HG03342 (cell line): ENCODE results near the gene CEP72.
"Not testable (repeated sequence)": the region's sequence is repeated elsewhere in the genome, so short reads cannot be mapped to it uniquely, and the experiment has no call there.

Source experiments
- ATAC-seq: cut with Tn5 transposase; IDR thresholded peaks from one replicate; pipeline ENCODE4 v1.9.1; 2021; ENCODE audit warnings: mild to moderate bottlenecking, moderate library complexity; ENCODE audit not compliant: unreplicated experiment

Gene CEP72

GRCh38 chr5:680836-681235 lies 68.7 kb downstream of the CEP72 start:
- not testable (repeated sequence) for ATAC-seq

GRCh38 chr5:681317-682191 lies 69.4 kb downstream of the CEP72 start:
- not testable (repeated sequence) for ATAC-seq

GRCh38 chr5:682216-682615 lies 70.1 kb downstream of the CEP72 start:
- ATAC-seq, result not testable (repeated sequence)

GRCh38 chr5:682651-683358 lies 70.7 kb downstream of the CEP72 start:
- not testable (repeated sequence) for ATAC-seq

GRCh38 chr5:683551-684481 lies 71.7 kb downstream of the CEP72 start:
- no peak for ATAC-seq

GRCh38 chr5:684751-685216 lies 72.6 kb downstream of the CEP72 start:
- no peak for ATAC-seq

GRCh38 chr5:685262-686171 lies 73.4 kb downstream of the CEP72 start:
- ATAC-seq, result no peak

GRCh38 chr5:686172-686523 lies 74.0 kb downstream of the CEP72 start:
- not testable (repeated sequence) for ATAC-seq

GRCh38 chr5:686936-687335 lies 74.8 kb downstream of the CEP72 start:
- not testable (repeated sequence) for ATAC-seq

GRCh38 chr5:688348-689010 lies 76.3 kb downstream of the CEP72 start:
- ATAC-seq, result not testable (repeated sequence)

- ATAC-seq, result not testable (repeated sequence)
Observed at GRCh38 chr5:690293-690692, 78.2 kb downstream of the CEP72 start.

GRCh38 chr5:691049-691448 lies 78.9 kb downstream of the CEP72 start:
- ATAC-seq, result not testable (repeated sequence)

- ATAC-seq, result no peak
Observed at GRCh38 chr5:691817-692528, 79.8 kb downstream of the CEP72 start.

- ATAC-seq, result not testable (repeated sequence)
Observed at GRCh38 chr5:692529-693041, 80.4 kb downstream of the CEP72 start.

GRCh38 chr5:693271-694041 lies 81.3 kb downstream of the CEP72 start, which contains the start of gene TPPP:
Gene TPPP, minus strand, starts transcription at chr5:693352. Its CDS starts 15,292 bp downstream, at chr5:678060.
- ATAC-seq, result peak; percentile 63

- ATAC-seq, result not testable (repeated sequence)
Observed at GRCh38 chr5:694042-694431, 81.9 kb downstream of the CEP72 start.

- ATAC-seq, result not testable (repeated sequence)
Observed at GRCh38 chr5:695475-695874, 83.3 kb downstream of the CEP72 start.
